DMS153 (cell line): ENCODE measurements around the gene BSPRY.
"Not testable (repeated sequence)": the region's sequence is repeated elsewhere in the genome, so short reads cannot be mapped to it uniquely, and the experiment has no call there.

Experiments used
- DNase-seq: peaks from one replicate; lab custom pipeline; 2025; lab: John Stamatoyannopoulos, UW

The BSPRY gene

DNA sequence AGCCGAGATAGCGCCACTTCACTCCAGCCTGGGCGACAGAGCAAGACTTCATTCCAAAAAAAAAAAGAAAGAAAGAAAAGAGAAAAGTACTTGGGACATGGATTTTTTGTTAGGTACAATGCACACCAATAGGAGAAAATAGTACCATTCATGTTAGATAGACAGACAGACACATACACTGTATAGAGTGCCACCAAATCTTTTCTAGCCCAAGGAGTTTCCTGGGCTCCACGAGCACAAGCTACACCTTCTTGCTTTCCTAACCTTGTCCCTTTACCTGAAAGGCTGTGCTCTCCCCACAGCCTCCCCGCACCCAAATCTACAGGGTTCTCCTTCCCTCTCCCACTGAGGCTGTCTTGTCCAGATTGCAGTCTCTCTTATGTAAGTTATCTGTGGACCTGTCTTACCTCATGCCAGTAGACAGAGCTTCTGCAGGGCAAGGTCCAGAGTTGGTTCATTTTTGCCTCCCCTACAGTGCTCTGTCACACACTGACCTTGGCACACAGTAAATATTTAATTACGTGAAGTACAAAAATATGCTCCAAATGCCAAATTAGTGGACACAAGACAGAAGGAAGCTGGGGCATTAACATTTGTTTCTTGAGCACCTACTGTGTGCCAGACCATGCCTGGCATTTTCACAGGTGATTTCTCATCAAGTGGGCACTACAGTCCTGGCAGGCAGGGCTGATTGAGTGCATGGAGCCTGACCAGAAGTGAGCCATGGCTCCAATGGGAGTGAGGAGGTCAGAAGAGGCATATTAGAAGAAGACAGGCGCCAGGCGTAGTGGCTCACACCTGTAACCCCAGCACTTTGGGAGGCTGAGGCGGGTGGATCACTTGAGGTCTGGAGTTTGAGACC is 45.9 kb downstream of the BSPRY start:
- DNase-seq: no peak

GRCh38 chr9:113397203-113397631 is 47.9 kb downstream of the BSPRY start:
- no peak for DNase-seq

DNA sequence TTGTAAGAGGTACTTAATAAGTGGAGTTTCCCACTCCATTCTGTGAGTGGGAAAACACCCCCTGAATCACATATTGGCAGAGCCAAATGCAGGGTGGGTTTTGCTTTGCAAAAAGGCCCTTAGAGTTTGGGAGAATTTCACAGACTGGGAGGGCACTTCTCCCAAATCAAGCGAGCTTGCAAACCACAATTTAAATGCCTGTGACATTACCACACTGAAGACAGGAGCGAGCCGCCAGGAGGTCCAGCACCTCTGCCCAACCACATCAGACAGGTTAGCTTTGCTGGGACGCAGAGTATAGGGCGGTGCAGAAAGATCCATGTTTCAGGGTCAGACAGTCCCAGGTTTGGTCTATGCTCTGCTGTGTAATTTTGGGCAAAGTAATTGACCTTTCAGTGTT is 49.5 kb downstream of the BSPRY start:
- no peak for DNase-seq

GRCh38 chr9:113399646-113400200 is 50.4 kb downstream of the BSPRY start:
- DNase-seq: no peak

DNA sequence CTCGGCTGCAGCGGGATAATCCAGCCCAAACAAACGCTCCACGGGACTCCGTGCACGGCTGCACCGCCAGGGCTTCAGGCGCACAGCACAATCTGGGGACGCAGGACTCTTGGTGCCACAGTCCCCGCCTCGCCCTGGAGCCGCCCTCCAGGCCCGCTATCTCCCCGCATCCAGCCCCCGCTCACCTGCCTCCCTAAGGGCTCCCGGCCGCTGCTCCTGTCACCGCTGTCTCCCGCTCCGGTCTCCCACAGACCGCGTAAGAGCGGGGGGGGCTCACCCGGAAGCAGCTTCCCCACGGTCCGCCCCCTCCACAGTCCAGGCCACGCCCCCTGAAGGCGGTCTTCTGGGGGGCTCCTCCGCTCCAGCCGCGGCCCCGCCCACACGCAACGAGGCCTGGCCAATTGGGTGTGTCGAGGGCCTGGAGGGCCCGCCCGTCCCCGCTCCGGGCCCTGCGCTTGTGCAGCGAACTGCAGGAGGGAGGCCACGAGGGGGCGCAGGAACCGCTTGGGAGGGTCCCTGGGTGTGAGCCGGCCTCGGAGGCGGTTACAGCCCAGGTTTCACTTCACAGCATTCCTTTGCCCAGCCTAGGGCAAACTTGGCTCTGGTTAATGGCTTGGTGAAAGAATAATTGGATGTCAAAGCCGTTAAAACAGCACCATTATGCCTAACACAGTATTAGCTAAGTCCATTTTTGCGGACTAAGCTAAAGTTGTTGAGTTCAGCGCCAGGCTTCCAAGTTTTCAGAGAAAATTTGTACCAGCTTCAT is 51.9 kb downstream of the BSPRY start, which contains the start of gene ALAD:
Gene ALAD (minus strand): TSS at position 258 of the 766 bp plus-strand sequence. CDS start 7,725 bp downstream, outside the sequence.
- DNase-seq: peak; percentile 95

GRCh38 chr9:113403646-113404045 is 54.3 kb downstream of the BSPRY start:
- DNase-seq: no peak

- DNase-seq: not testable (repeated sequence)
Observed at GRCh38 chr9:113406353-113406752, 57.0 kb downstream of the BSPRY start.

- peak; percentile 54 for DNase-seq
Observed at GRCh38 chr9:113406873-113407511, 57.7 kb downstream of the BSPRY start.

GRCh38 chr9:113409481-113409880 is 60.1 kb downstream of the BSPRY start:
- DNase-seq: no peak

- no peak for DNase-seq
Observed at GRCh38 chr9:113409883-113410206, 60.5 kb downstream of the BSPRY start.

DNA sequence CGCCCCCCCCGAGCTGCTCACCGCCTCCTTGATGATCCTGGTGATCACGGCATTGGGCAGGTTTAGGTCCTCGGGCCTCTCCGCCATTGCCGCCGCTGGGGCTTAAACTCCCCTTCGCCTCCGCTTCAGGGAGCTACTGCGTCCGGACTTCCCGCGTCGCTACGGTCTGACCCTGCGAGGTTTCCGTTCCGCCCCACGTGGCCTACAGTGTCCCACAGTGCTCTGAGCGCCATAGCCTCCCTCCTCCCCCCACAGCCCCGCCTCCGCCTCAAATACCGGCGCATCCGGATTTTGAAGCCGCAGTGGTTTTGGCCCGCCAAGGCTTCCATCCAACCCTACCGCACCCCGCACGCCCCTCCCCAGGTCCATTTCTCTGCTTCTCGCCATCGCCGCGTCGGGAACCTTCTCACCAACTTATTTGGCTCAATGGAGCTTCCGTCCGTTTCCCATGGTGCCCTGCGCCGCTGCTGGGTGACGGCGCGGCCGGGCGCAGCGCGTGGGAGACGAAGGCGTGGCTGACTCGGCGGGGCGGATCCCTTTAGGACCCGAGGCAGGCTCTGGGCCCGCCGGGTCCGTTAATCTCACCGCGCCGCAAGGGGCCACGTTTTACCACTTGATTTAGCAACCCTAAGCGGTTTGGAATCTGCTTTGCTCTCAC is 61.0 kb downstream of the BSPRY start, which contains the start of the genes C9orf43 and POLE3:
Gene C9orf43 (plus strand): TSS at position 541 of the 658 bp plus-strand sequence. CDS start 2,747 bp downstream, outside the sequence.
Gene POLE3 (minus strand): TSS at position 469 of the 658 bp plus-strand sequence. CDS start 382 bp downstream, at position 87.
- peak; percentile 86 for DNase-seq

GRCh38 chr9:113416149-113416721 is 66.9 kb downstream of the BSPRY start:
- DNase-seq: no peak

DNA sequence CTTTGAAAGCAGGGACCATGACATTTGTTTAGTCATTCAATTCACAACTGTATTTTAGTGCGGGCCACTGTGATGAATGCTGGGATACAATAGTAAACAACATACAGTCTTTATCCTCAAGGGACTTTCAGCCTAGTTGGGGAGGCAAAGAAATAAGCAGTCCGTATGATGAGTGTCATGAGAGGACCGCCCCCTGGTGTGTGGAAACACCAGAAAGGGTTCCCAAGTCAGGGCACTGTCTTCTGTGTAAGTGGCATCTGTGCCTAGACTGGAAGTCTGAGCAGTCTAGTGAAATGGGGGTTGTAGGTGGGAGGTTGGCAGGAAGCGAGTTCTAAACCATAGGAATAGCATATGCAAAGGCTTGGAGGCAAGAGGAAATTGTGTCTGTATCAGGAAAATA is 68.0 kb downstream of the BSPRY start:
- no peak for DNase-seq
